ENCODE results near the gene AGR2.

DNA sequence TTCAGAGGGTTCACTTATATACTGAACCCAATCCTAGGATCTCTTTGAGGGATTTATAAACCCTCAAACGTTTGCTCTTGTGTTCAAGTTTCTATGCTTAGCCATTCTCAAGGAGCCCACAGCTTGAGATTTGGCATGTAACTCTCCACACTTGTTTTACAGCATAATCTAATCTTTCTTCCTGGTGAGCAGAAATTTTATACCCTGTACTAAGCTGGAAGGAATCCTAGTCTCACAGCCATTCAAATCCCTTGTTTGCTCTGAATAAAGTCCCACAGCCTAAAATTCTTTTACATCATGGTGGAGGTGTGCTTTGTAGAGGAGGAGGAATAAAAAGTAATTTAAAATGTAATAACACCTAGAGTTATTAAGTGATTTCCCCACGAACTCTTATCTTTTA is 5.3 kb upstream of the AGR2 start:
- TF ChIP-seq POLR2A (IDR thresholded peaks at IDR 0.05; ENCODE audit: low read depth, low read length) (no peak), SPI1 (IDR thresholded peaks at IDR 0.05; ENCODE audit: low read depth, low read length) (no peak), POLR2AphosphoS5 (IDR thresholded peaks at IDR 0.05; ENCODE audit: low read depth, low read length) (no peak)

All from GM12891 (cell line).